ENCODE measurements around the gene SMIM8.

DNA sequence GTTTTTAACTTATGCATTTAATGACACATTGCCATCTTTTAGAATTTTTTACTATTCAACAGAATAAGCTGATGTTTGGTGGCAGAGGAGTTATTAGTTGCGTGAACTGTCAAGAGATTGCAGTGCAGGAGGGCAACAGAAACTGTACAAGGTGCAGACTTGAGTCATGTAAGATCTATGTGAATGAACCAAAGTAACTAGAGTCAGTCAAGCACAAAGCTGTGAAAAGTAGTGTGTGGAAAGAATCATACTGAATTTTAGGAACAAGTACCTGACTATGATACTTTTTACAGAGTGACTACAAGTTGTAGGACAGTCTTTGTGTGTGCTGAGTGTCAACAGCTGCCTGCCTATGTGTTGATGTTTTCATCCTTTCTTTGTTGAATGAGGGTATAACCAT lies 19.5 kb downstream of the SMIM8 start:
- TF ChIP-seq, protein P1, sequence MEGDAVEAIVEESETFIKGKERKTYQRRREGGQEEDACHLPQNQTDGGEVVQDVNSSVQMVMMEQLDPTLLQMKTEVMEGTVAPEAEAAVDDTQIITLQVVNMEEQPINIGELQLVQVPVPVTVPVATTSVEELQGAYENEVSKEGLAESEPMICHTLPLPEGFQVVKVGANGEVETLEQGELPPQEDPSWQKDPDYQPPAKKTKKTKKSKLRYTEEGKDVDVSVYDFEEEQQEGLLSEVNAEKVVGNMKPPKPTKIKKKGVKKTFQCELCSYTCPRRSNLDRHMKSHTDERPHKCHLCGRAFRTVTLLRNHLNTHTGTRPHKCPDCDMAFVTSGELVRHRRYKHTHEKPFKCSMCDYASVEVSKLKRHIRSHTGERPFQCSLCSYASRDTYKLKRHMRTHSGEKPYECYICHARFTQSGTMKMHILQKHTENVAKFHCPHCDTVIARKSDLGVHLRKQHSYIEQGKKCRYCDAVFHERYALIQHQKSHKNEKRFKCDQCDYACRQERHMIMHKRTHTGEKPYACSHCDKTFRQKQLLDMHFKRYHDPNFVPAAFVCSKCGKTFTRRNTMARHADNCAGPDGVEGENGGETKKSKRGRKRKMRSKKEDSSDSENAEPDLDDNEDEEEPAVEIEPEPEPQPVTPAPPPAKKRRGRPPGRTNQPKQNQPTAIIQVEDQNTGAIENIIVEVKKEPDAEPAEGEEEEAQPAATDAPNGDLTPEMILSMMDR (IDR thresholded peaks at IDR 0.05; ENCODE audit: borderline replicate concordance, extremely low read depth, low read length, poor library complexity, severe bottlenecking) = no peak
- TF ChIP-seq EZH2 (IDR thresholded peaks at IDR 0.05; ENCODE audit: borderline replicate concordance, low read depth, low read length, severe bottlenecking) = no peak
